Nasal cavity respiratory epithelium epithelial cell of viscerocranial mucosa (primary cell): Measurements from ENCODE around the gene HSD17B12. TPM values are rescaled to one million over a fixed set of nuclear protein-coding genes. Genes with fewer than 3 reads are reported as not detected.

Source experiments
- total RNA-seq: library from RNA; depleted of rRNA; stranded (reverse); fragments of >200 nt; gene quantifications from 2 replicates; pipeline ENCODE4 v1.2.3, GENCODE V29; 2014

The HSD17B12 gene
- total RNA-seq, result 126 and 145 TPM in 2 replicates

GRCh38 chr11:43680521-43681400 is at the start of gene HSD17B12:
HSD17B12 (plus strand) TSS chr11:43680738; CDS start chr11:43680828, 90 bp downstream.

GRCh38 chr11:43880640-43881159 is 200.2 kb downstream of the HSD17B12 start, which contains the start of gene ALKBH3:
ALKBH3 (plus strand) TSS chr11:43880831; CDS start chr11:43882653, 1,822 bp downstream.

Other genes starting within 250 kb of the HSD17B12 start
- 46.3 and 57.1 TPM in 2 replicates for gene ALKBH3, start 200.1 kb downstream of the HSD17B12 start, total RNA-seq